Stimulated activated CD8-positive, alpha-beta memory T cell treated with anti-CD3 and anti-CD28 coated beads, Interleukin-15, amount 100 ng/mL, for 4 hours (primary cell): ENCODE results near the gene C15orf62.

ENCODE experiments used
- DNase-seq, 2 donors: peaks; one replicate each; pipeline ENCODE4 v3.0.0-alpha.2; 2020; ENCODE audit warnings: low read depth in 2 of 2

C15orf62 gene

GRCh38 chr15:40769274-40770146 lies at the start of gene C15orf62:
Gene C15orf62 (plus strand): TSS chr15:40769980. CDS start chr15:40770496, 516 bp downstream.
- DNase-seq, result peak; percentile 66 to 75

- DNase-seq, result no peak
Observed at GRCh38 chr15:40721701-40722100, 48.1 kb upstream of the C15orf62 start.

- no peak for DNase-seq
Observed at GRCh38 chr15:40722354-40722753, 47.4 kb upstream of the C15orf62 start.

- no peak for DNase-seq
Observed at GRCh38 chr15:40722934-40723333, 46.8 kb upstream of the C15orf62 start.

GRCh38 chr15:40723919-40724318 lies 45.9 kb upstream of the C15orf62 start:
- DNase-seq, result no peak

- no peak for DNase-seq
Observed at GRCh38 chr15:40731034-40731433, 38.7 kb upstream of the C15orf62 start.

GRCh38 chr15:40736575-40736974 lies 33.2 kb upstream of the C15orf62 start:
- DNase-seq, result no peak

GRCh38 chr15:40737048-40737447 lies 32.7 kb upstream of the C15orf62 start:
- no peak for DNase-seq

- DNase-seq, result no peak
Observed at GRCh38 chr15:40739047-40739446, 30.7 kb upstream of the C15orf62 start.

GRCh38 chr15:40739854-40740253 lies 29.9 kb upstream of the C15orf62 start:
- DNase-seq, result no peak

GRCh38 chr15:40743485-40743901 lies 26.3 kb upstream of the C15orf62 start:
- no peak for DNase-seq

- peak; percentile 43 to 50 for DNase-seq
Observed at GRCh38 chr15:40743921-40744814, 25.6 kb upstream of the C15orf62 start.

- no peak for DNase-seq
Observed at GRCh38 chr15:40744815-40745152, 25.0 kb upstream of the C15orf62 start.

- no peak for DNase-seq
Observed at GRCh38 chr15:40746916-40747418, 22.8 kb upstream of the C15orf62 start.

- DNase-seq, result no peak
Observed at GRCh38 chr15:40747685-40748631, 21.8 kb upstream of the C15orf62 start.

- DNase-seq, result no peak
Observed at GRCh38 chr15:40749151-40749630, 20.6 kb upstream of the C15orf62 start.

GRCh38 chr15:40750885-40751284 lies 18.9 kb upstream of the C15orf62 start:
- DNase-seq, result no peak

- DNase-seq, result no peak
Observed at GRCh38 chr15:40751745-40752144, 18.0 kb upstream of the C15orf62 start.

GRCh38 chr15:40754574-40754882 lies 15.3 kb upstream of the C15orf62 start:
- no peak for DNase-seq

GRCh38 chr15:40754883-40755811 lies 14.6 kb upstream of the C15orf62 start, which contains the start of gene RMDN3:
Gene RMDN3 (minus strand): TSS chr15:40755254. CDS start chr15:40754783, 471 bp downstream.
- DNase-seq, result peak; percentile 78 to 82
